ENCODE measurements around the gene KATNAL1. TPM values are rescaled to one million over a fixed set of nuclear protein-coding genes. Genes with fewer than 3 reads are reported as not detected.

KATNAL1 gene
- total and polyA plus RNA-seq, 4 donors = 2.4 to 20.5 (median 9.3) TPM

DNA sequence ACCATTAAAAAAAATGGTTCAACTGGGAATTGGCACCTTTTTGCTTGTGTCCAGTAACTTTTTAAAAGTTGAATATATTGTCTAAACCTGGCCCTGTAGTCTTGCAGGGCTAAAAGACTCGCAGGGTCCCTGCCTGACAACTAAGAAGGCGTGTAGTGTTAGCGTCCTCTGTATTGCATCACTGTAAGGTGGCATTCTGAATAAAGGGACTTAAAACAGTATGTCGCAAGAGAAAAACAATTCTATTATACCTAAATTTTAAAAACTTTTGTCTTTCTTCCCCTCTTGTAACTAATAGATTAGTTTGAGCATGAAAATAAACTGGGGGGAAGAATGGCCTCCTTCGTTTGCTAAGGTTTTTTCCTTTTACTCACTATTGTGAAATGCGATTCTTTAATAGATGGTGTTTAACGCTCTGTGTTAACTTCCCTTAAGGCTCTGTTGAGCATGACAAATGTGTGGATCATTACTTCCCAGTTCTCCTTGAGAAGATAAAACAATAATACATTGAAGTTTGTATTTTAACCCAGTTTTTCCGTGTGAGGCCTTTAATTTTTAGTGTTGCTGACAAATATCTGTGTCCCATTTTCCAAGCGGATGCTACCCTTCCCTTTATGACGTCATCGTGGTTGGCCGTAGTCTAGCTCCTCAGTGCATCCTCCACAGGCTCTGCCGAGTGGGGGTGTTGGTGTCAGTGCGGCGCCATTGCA, 134.6 kb downstream of the KATNAL1 start:
- H3K27me3 ChIP-seq (ENCODE audit: control insufficient read depth in 3 of 3, insufficient read depth in 3 of 3, low read length in 2 of 3) = no peaks in the 10 kb centered on the region
- WGBS, 2 donors = 66 to 76% methylated on average over 15 of the region's 15 CpGs
- no peak for TF ChIP-seq CTCF (IDR thresholded peaks at IDR 0.05; ENCODE audit: control extremely low read depth, extremely low read depth)
- ATAC-seq (ENCODE audit: insufficient read depth, low FRiP score) (no peak), DNase-seq (no peak)
- no peak overlapping the region for H3K4me3 ChIP-seq
- H3K36me3 ChIP-seq (ENCODE audit: control insufficient read depth in 4 of 4, insufficient read depth in 4 of 4, low read length in 4 of 4) = no peaks in the 10 kb centered on the region
- H3K9ac ChIP-seq (ENCODE audit: insufficient read depth in 1 of 2, low read length in 2 of 2) = no peak overlapping the region
- no peaks in the 10 kb centered on the region for H3K4me1 ChIP-seq (ENCODE audit: control insufficient read depth in 5 of 5, insufficient read depth in 5 of 5, low read length in 5 of 5)
- H3K9me3 ChIP-seq (ENCODE audit: control insufficient read depth in 4 of 4, insufficient read depth in 3 of 4, low read length in 3 of 4) = no peaks in the 10 kb centered on the region
- no peak overlapping the region for H3K27ac ChIP-seq (ENCODE audit: low read depth in 1 of 2, low read length in 1 of 2)

- TF ChIP-seq CTCF (IDR thresholded peaks at IDR 0.05; ENCODE audit: control extremely low read depth, extremely low read depth) = no peak
- DNase-seq (no peak), ATAC-seq (ENCODE audit: insufficient read depth, low FRiP score) (no peak)
- H3K9me3 ChIP-seq (ENCODE audit: control insufficient read depth in 4 of 4, insufficient read depth in 3 of 4, low read length in 3 of 4) = peaks cover 0 to 2% (median 0%) of the 10 kb centered on the region in 4 donors
- no peaks in the 10 kb centered on the region for H3K36me3 ChIP-seq (ENCODE audit: control insufficient read depth in 4 of 4, insufficient read depth in 4 of 4, low read length in 4 of 4)
- H3K9ac ChIP-seq (ENCODE audit: insufficient read depth in 1 of 2, low read length in 2 of 2) = no peak overlapping the region
- H3K27me3 ChIP-seq (ENCODE audit: control insufficient read depth in 3 of 3, insufficient read depth in 3 of 3, low read length in 2 of 3) = no peaks in the 10 kb centered on the region
- H3K4me1 ChIP-seq (ENCODE audit: control insufficient read depth in 5 of 5, insufficient read depth in 5 of 5, low read length in 5 of 5) = no peaks in the 10 kb centered on the region
- 72 to 76% methylated on average over 9 of the region's 9 CpGs for WGBS, 2 donors
- no peak overlapping the region for H3K27ac ChIP-seq (ENCODE audit: low read depth in 1 of 2, low read length in 1 of 2)
- H3K4me3 ChIP-seq = no peak overlapping the region
These were observed 136.8 kb downstream of the KATNAL1 start for GRCh38 chr13:30170569-30170968.

- Histone ChIP-seq H3K4me3 (no peak overlapping the region), H3K27ac (ENCODE audit: low read depth in 1 of 2, low read length in 1 of 2) (no peak overlapping the region), H3K27me3 (ENCODE audit: control insufficient read depth in 3 of 3, insufficient read depth in 3 of 3, low read length in 2 of 3) (no peaks in the 10 kb centered on the region), H3K36me3 (ENCODE audit: control insufficient read depth in 4 of 4, insufficient read depth in 4 of 4, low read length in 4 of 4) (no peaks in the 10 kb centered on the region), H3K9me3 (ENCODE audit: control insufficient read depth in 4 of 4, insufficient read depth in 3 of 4, low read length in 3 of 4) (peaks cover 0 to 2% (median 0%) of the 10 kb centered on the region in 4 donors), H3K4me1 (ENCODE audit: control insufficient read depth in 5 of 5, insufficient read depth in 5 of 5, low read length in 5 of 5) (peaks cover 0 to under 1% (median 0%) of the 10 kb centered on the region in 5 donors), H3K9ac (ENCODE audit: insufficient read depth in 1 of 2, low read length in 2 of 2) (no peak overlapping the region)
- no peak for ATAC-seq (ENCODE audit: insufficient read depth, low FRiP score)
- DNase-seq = no peak
- WGBS, 2 donors = 53 to 76% methylated on average over 2 of the region's 2 CpGs
- TF ChIP-seq CTCF (IDR thresholded peaks at IDR 0.05; ENCODE audit: control extremely low read depth, extremely low read depth) = no peak
These were observed 137.9 kb downstream of the KATNAL1 start for GRCh38 chr13:30169442-30169841.

All from lung (tissue), 12 donors.